Activated CD4-positive, alpha-beta T cell treated with anti-CD3 and anti-CD28 coated beads for 36 hours (primary cell): ENCODE data around the gene DNAJC24. TPM values are rescaled to one million over a fixed set of nuclear protein-coding genes. Genes with fewer than 3 reads are reported as not detected.

Experiments
- ATAC-seq: fragments of 200-7000 bp; cut with Tn5 transposase; one replicate; pipeline ENCODE4 v1.10.0; 2021; ENCODE audit warnings: mild to moderate bottlenecking, moderate library complexity
- CTCF ChIA-PET: fragments of 350-600 bp; sonication (Branson Sonifier 250); formaldehyde crosslinking; loops from one replicate; lab custom pipeline; 2021; ENCODE audit warnings: antibody characterized with exemption; lab: Charles Lee
- POLR2A ChIA-PET: fragments of 350-600 bp; sonication (Branson Sonifier 250); formaldehyde crosslinking; loops from one replicate; lab custom pipeline; 2021; ENCODE audit warnings: antibody characterized with exemption, inconsistent platforms; lab: Charles Lee
- DNase-seq: peaks from one replicate; pipeline ENCODE4 v3.0.0-alpha.2; 2020
- H3K27ac Mint-ChIP-seq: one replicate; pipeline ENCODE4 v1.8.0; 2021; ENCODE audit warnings: mixed read lengths
- H3K27me3 Mint-ChIP-seq: one replicate; pipeline ENCODE4 v1.8.0; 2021; ENCODE audit warnings: mixed read lengths
- H3K36me3 Mint-ChIP-seq: one replicate; pipeline ENCODE4 v1.8.0; 2021; ENCODE audit warnings: low read depth, mixed read lengths
- H3K4me1 Mint-ChIP-seq: one replicate; pipeline ENCODE4 v1.8.0; 2021; ENCODE audit warnings: mixed read lengths
- H3K4me3 Mint-ChIP-seq: one replicate; pipeline ENCODE4 v1.8.0; 2021; ENCODE audit warnings: mild to moderate bottlenecking, moderate library complexity, mixed read lengths
- H3K9me3 Mint-ChIP-seq: one replicate; pipeline ENCODE4 v1.8.0; 2021; ENCODE audit warnings: low read depth, mixed read lengths
- intact Hi-C, 2 experiments: fragments of 100-400 bp; cut with DNase I in 1 of 2; cut with micrococcal nuclease in 1 of 2; formaldehyde crosslinking; loops; one replicate each; pipeline versions ENCODE4 v1.14.2 to v1.15.1; 2022 to 2024; cut with DNase I, micrococcal nuclease
- total RNA-seq, 2 experiments: library from RNA; stranded (reverse); gene quantifications; one replicate each; pipeline ENCODE4 v1.2.3, GENCODE V29; 2021

The DNAJC24 gene
- total RNA-seq, 2 experiments from 2014 or later: 15.3 to 26.3 TPM

- intact Hi-C loops: no loop called here
- H3K4me3 Mint-ChIP-seq: no peak overlapping the region
- no peaks in the 10 kb centered on the region for H3K27me3 Mint-ChIP-seq
- peaks cover 21% of the 10 kb centered on the region for H3K36me3 Mint-ChIP-seq
- POLR2A ChIA-PET: no interaction called here
- DNase-seq (no peak), ATAC-seq (no peak)
- H3K4me1 Mint-ChIP-seq: no peaks in the 10 kb centered on the region
- CTCF ChIA-PET: no interaction called here
- no peaks in the 10 kb centered on the region for H3K9me3 Mint-ChIP-seq
- H3K27ac Mint-ChIP-seq: no peak overlapping the region
These were observed 76.0 kb downstream of the DNAJC24 start for GRCh38 chr11:31445621-31446020.

GRCh38 chr11:31449040-31449439 is 79.4 kb downstream of the DNAJC24 start:
- DNase-seq (no peak), ATAC-seq (no peak)
- Mint-ChIP-seq H3K27ac (no peak overlapping the region), H3K27me3 (no peaks in the 10 kb centered on the region), H3K4me3 (no peak overlapping the region), H3K9me3 (no peaks in the 10 kb centered on the region), H3K4me1 (no peaks in the 10 kb centered on the region), H3K36me3 (peaks cover 36% of the 10 kb centered on the region)
- intact Hi-C loops: no loop called here
- POLR2A ChIA-PET: no interaction called here
- CTCF ChIA-PET: interaction anchor here (1.0 kb wide), 1 partner anchor 11 kb away, joined by 5 read pairs; no protein-coding TSS in a partner anchor

- intact Hi-C loops: no loop called here
- no peak for ATAC-seq
- Mint-ChIP-seq H3K27me3 (no peaks in the 10 kb centered on the region), H3K9me3 (no peaks in the 10 kb centered on the region), H3K4me3 (no peak overlapping the region), H3K36me3 (peaks cover 37% of the 10 kb centered on the region), H3K27ac (no peak overlapping the region), H3K4me1 (no peaks in the 10 kb centered on the region)
- CTCF ChIA-PET: no interaction called here
- no peak for DNase-seq
- POLR2A ChIA-PET: no interaction called here
These were observed 81.2 kb downstream of the DNAJC24 start for GRCh38 chr11:31450841-31451240.

- peaks cover 25% of the 10 kb centered on the region for H3K36me3 Mint-ChIP-seq
- H3K9me3 Mint-ChIP-seq: no peaks in the 10 kb centered on the region
- ChIA-PET CTCF (no interaction called here), POLR2A (no interaction called here)
- no peak overlapping the region for H3K27ac Mint-ChIP-seq
- H3K4me1 Mint-ChIP-seq: no peaks in the 10 kb centered on the region
- intact Hi-C loops: no loop called here
- H3K27me3 Mint-ChIP-seq: no peaks in the 10 kb centered on the region
- ATAC-seq: no peak
- no peak overlapping the region for H3K4me3 Mint-ChIP-seq
- no peak for DNase-seq
These were observed 85.5 kb downstream of the DNAJC24 start for GRCh38 chr11:31455177-31455576.

- no peak overlapping the region for H3K27ac Mint-ChIP-seq
- ChIA-PET POLR2A (no interaction called here), CTCF (no interaction called here)
- no peaks in the 10 kb centered on the region for H3K4me1 Mint-ChIP-seq
- no peaks in the 10 kb centered on the region for H3K27me3 Mint-ChIP-seq
- H3K36me3 Mint-ChIP-seq: peaks cover 43% of the 10 kb centered on the region
- H3K4me3 Mint-ChIP-seq: no peak overlapping the region
- no peak for ATAC-seq
- intact Hi-C loops: no loop called here
- H3K9me3 Mint-ChIP-seq: peaks cover 14% of the 10 kb centered on the region
- no peak for DNase-seq
These were observed 94.8 kb downstream of the DNAJC24 start for GRCh38 chr11:31464436-31464835.

- H3K27ac Mint-ChIP-seq: no peak overlapping the region
These were observed 104.4 kb downstream of the DNAJC24 start for GRCh38 chr11:31474083-31474482.

GRCh38 chr11:31477528-31478222 is 108.0 kb downstream of the DNAJC24 start:
- peaks cover 1% of the 10 kb centered on the region for H3K4me1 Mint-ChIP-seq
- peaks cover 6% of the 10 kb centered on the region for H3K36me3 Mint-ChIP-seq
- POLR2A ChIA-PET: no interaction called here
- no peak overlapping the region for H3K27ac Mint-ChIP-seq
- ATAC-seq (peak; percentile 51), DNase-seq (no peak)
- intact Hi-C loops: no loop called here
- no peaks in the 10 kb centered on the region for H3K9me3 Mint-ChIP-seq
- CTCF ChIA-PET: interaction anchor here (0.6 to 1.4 kb wide), 4 partner anchors 8 to 57 kb away, joined by 3 to 4 read pairs (median 3); no protein-coding TSS in a partner anchor
- no peaks in the 10 kb centered on the region for H3K27me3 Mint-ChIP-seq
- no peak overlapping the region for H3K4me3 Mint-ChIP-seq

More at GRCh38 chr11:31474083-31474482, 104.4 kb downstream of the DNAJC24 start:
- intact Hi-C loops: no loop called here
- CTCF ChIA-PET: interaction anchor here (0.7 kb wide), 1 partner anchor 9 kb away, joined by 3 read pairs; no protein-coding TSS in a partner anchor
- ATAC-seq (no peak), DNase-seq (no peak)
- Mint-ChIP-seq H3K9me3 (no peaks in the 10 kb centered on the region), H3K4me3 (no peak overlapping the region), H3K4me1 (peaks cover 1% of the 10 kb centered on the region), H3K36me3 (peaks cover 24% of the 10 kb centered on the region), H3K27me3 (no peaks in the 10 kb centered on the region)
- POLR2A ChIA-PET: no interaction called here

GRCh38 chr11:31478223-31478590 is 108.5 kb downstream of the DNAJC24 start:
- H3K27ac Mint-ChIP-seq: no peak overlapping the region
- no peak overlapping the region for H3K4me3 Mint-ChIP-seq
- intact Hi-C loops: no loop called here
- H3K9me3 Mint-ChIP-seq: no peaks in the 10 kb centered on the region
- ATAC-seq (no peak), DNase-seq (no peak)
- ChIA-PET CTCF (interaction anchor here (1.4 kb wide), 1 partner anchor 18 kb away, joined by 3 read pairs; no protein-coding TSS in a partner anchor), POLR2A (no interaction called here)
- H3K4me1 Mint-ChIP-seq: peaks cover 1% of the 10 kb centered on the region
- H3K27me3 Mint-ChIP-seq: no peaks in the 10 kb centered on the region
- H3K36me3 Mint-ChIP-seq: peaks cover 6% of the 10 kb centered on the region

GRCh38 chr11:31479066-31479465 is 109.4 kb downstream of the DNAJC24 start:
- ATAC-seq: no peak
- Mint-ChIP-seq H3K9me3 (no peaks in the 10 kb centered on the region), H3K36me3 (peaks cover 2% of the 10 kb centered on the region), H3K27ac (no peak overlapping the region), H3K27me3 (no peaks in the 10 kb centered on the region), H3K4me1 (peaks cover 1% of the 10 kb centered on the region), H3K4me3 (no peak overlapping the region)
- ChIA-PET POLR2A (no interaction called here), CTCF (interaction anchor here (0.6 to 1.2 kb wide), 2 partner anchors 15 to 106 kb away, joined by 3 read pairs; no protein-coding TSS in a partner anchor)
- DNase-seq: no peak
- intact Hi-C loops: no loop called here

GRCh38 chr11:31480930-31481329 is 111.3 kb downstream of the DNAJC24 start:
- intact Hi-C loops: loop anchor here in 1 of 2 experiments (10.0 kb wide), 1 partner anchor 324 kb away; no protein-coding TSS in a partner anchor
- ATAC-seq (no peak), DNase-seq (no peak)
- H3K9me3 Mint-ChIP-seq: no peaks in the 10 kb centered on the region
- CTCF ChIA-PET: interaction anchor here (1.9 kb wide), 1 partner anchor 23 kb away, joined by 5 read pairs; no protein-coding TSS in a partner anchor
- H3K27me3 Mint-ChIP-seq: no peaks in the 10 kb centered on the region
- H3K4me3 Mint-ChIP-seq: no peak overlapping the region
- H3K36me3 Mint-ChIP-seq: no peaks in the 10 kb centered on the region
- peaks cover 1% of the 10 kb centered on the region for H3K4me1 Mint-ChIP-seq
- POLR2A ChIA-PET: no interaction called here
- no peak overlapping the region for H3K27ac Mint-ChIP-seq
